Esophagus (tissue), 2 donors: ENCODE data around the gene HDC. TPM values are rescaled to one million over a fixed set of nuclear protein-coding genes. Genes with fewer than 3 reads are reported as not detected.

Source experiments
- H3K27ac ChIP-seq, 2 donors: one replicate each; pipeline ENCODE4 v1.5.1; 2013; ENCODE audit warnings: low read depth in 2 of 2, mild to moderate bottlenecking in 2 of 2, inconsistent platforms in 1 of 2, low read length in 1 of 2, moderate library complexity in 1 of 2
- H3K27me3 ChIP-seq, 2 donors: one replicate each; pipeline ENCODE4 v1.6.1; 2013; ENCODE audit warnings: low read length in 2 of 2, control low read depth in 1 of 2, mild to moderate bottlenecking in 1 of 2; ENCODE audit not compliant: insufficient read depth in 2 of 2, control insufficient read depth in 1 of 2
- H3K36me3 ChIP-seq, 2 donors: one replicate each; pipeline ENCODE4 v1.6.1; 2013; ENCODE audit warnings: low read length in 1 of 2; ENCODE audit not compliant: control insufficient read depth in 2 of 2, insufficient read depth in 2 of 2
- H3K4me1 ChIP-seq, 2 donors: one replicate each; pipeline ENCODE4 v1.6.1; 2013; ENCODE audit warnings: low read length in 1 of 2; ENCODE audit not compliant: control insufficient read depth in 2 of 2, insufficient read depth in 2 of 2
- H3K4me3 ChIP-seq, 2 donors: one replicate each; pipeline ENCODE4 v1.5.1; 2013; ENCODE audit warnings: low read length in 2 of 2, mild to moderate bottlenecking in 2 of 2, low read depth in 1 of 2, moderate library complexity in 1 of 2
- H3K9me3 ChIP-seq, 2 donors: one replicate each; pipeline ENCODE4 v1.6.1; 2013; ENCODE audit warnings: mild to moderate bottlenecking in 2 of 2, low read depth in 1 of 2, low read length in 1 of 2, moderate library complexity in 1 of 2; ENCODE audit not compliant: control insufficient read depth in 2 of 2, insufficient read depth in 1 of 2
- WGBS, 2 donors: extraction: QIAGEN DNeasy Blood & Tissue Kit; methylation state at CpG; one replicate each; pipeline ENCODE4 v1.1.7; 2013; 5-methylcytosine and 5-hydroxymethylcytosine counted together
- polyA plus RNA-seq, 2 donors: library from polyadenylated mRNA; stranded (reverse); fragments of 200-250 nt; gene quantifications; one replicate each; pipeline ENCODE4 v1.2.3, GENCODE V29; 2013
- donor health status: healthy with polysubstance abuse.
- donor health status: Bipolar disorder and iron deficiency.

HDC gene
- polyA plus RNA-seq, 2 donors: 0.08 to 1.5 TPM

GRCh38 chr15:50232791-50233190, 32.7 kb downstream of the HDC start:
- no peak overlapping the region for H3K27ac ChIP-seq
- H3K4me1 ChIP-seq: no peaks in the 10 kb centered on the region
- no peaks in the 10 kb centered on the region for H3K36me3 ChIP-seq
- H3K4me3 ChIP-seq: no peak overlapping the region
- H3K9me3 ChIP-seq: no peaks in the 10 kb centered on the region
- no peaks in the 10 kb centered on the region for H3K27me3 ChIP-seq
- WGBS, 2 donors: 88 to 95% methylated on average over 2 of the region's 2 CpGs

- no peak overlapping the region for H3K4me3 ChIP-seq
- no peaks in the 10 kb centered on the region for H3K4me1 ChIP-seq
- no peak overlapping the region for H3K27ac ChIP-seq
- no peaks in the 10 kb centered on the region for H3K27me3 ChIP-seq
- no peaks in the 10 kb centered on the region for H3K9me3 ChIP-seq
- H3K36me3 ChIP-seq: no peaks in the 10 kb centered on the region
These were observed 33.8 kb downstream of the HDC start for GRCh38 chr15:50231761-50232160.

GRCh38 chr15:50229336-50229735, 36.2 kb downstream of the HDC start:
- Histone ChIP-seq H3K4me3 (no peak overlapping the region), H3K27ac (no peak overlapping the region), H3K27me3 (no peaks in the 10 kb centered on the region), H3K36me3 (no peaks in the 10 kb centered on the region), H3K4me1 (no peaks in the 10 kb centered on the region), H3K9me3 (no peaks in the 10 kb centered on the region)
- 71 to 87% methylated on average over 3 of the region's 3 CpGs for WGBS, 2 donors

GRCh38 chr15:50228866-50229265, 36.7 kb downstream of the HDC start:
- H3K36me3 ChIP-seq: no peaks in the 10 kb centered on the region
- WGBS, 2 donors: 86 to 89% methylated on average over 3 of the region's 3 CpGs
- no peaks in the 10 kb centered on the region for H3K9me3 ChIP-seq
- no peak overlapping the region for H3K27ac ChIP-seq
- no peaks in the 10 kb centered on the region for H3K27me3 ChIP-seq
- no peaks in the 10 kb centered on the region for H3K4me1 ChIP-seq
- no peak overlapping the region for H3K4me3 ChIP-seq

GRCh38 chr15:50227076-50227475, 38.5 kb downstream of the HDC start:
- H3K4me3 ChIP-seq: no peak overlapping the region
- no peaks in the 10 kb centered on the region for H3K36me3 ChIP-seq
- H3K4me1 ChIP-seq: no peaks in the 10 kb centered on the region
- no peaks in the 10 kb centered on the region for H3K27me3 ChIP-seq
- no peaks in the 10 kb centered on the region for H3K9me3 ChIP-seq
- 80 to 83% methylated on average over 5 of the region's 5 CpGs for WGBS, 2 donors
- no peak overlapping the region for H3K27ac ChIP-seq

- 95 to 97% methylated on average over 3 of the region's 3 CpGs for WGBS, 2 donors
- H3K27ac ChIP-seq: no peak overlapping the region
- no peaks in the 10 kb centered on the region for H3K27me3 ChIP-seq
- H3K36me3 ChIP-seq: no peaks in the 10 kb centered on the region
- H3K9me3 ChIP-seq: no peaks in the 10 kb centered on the region
- no peaks in the 10 kb centered on the region for H3K4me1 ChIP-seq
- no peak overlapping the region for H3K4me3 ChIP-seq
These were observed 39.6 kb downstream of the HDC start for GRCh38 chr15:50225938-50226337.

GRCh38 chr15:50225057-50225456, 40.5 kb downstream of the HDC start:
- Histone ChIP-seq H3K27me3 (no peaks in the 10 kb centered on the region), H3K4me3 (no peak overlapping the region), H3K36me3 (no peaks in the 10 kb centered on the region), H3K4me1 (no peaks in the 10 kb centered on the region), H3K27ac (no peak overlapping the region), H3K9me3 (no peaks in the 10 kb centered on the region)
- 90 to 97% methylated on average over 1 of the region's 1 CpG for WGBS, 2 donors

- Histone ChIP-seq H3K4me3 (no peak overlapping the region), H3K27ac (no peak overlapping the region), H3K4me1 (no peaks in the 10 kb centered on the region), H3K9me3 (no peaks in the 10 kb centered on the region), H3K36me3 (no peaks in the 10 kb centered on the region), H3K27me3 (no peaks in the 10 kb centered on the region)
- WGBS, 2 donors: 83 to 85% methylated on average over 5 of the region's 5 CpGs
These were observed 40.9 kb downstream of the HDC start for GRCh38 chr15:50224606-50225005.

GRCh38 chr15:50222181-50222580, 43.3 kb downstream of the HDC start:
- no peaks in the 10 kb centered on the region for H3K36me3 ChIP-seq
- no peaks in the 10 kb centered on the region for H3K27me3 ChIP-seq
- 84 to 88% methylated on average over 2 of the region's 2 CpGs for WGBS, 2 donors
- H3K4me1 ChIP-seq: no peaks in the 10 kb centered on the region
- no peak overlapping the region for H3K4me3 ChIP-seq
- H3K9me3 ChIP-seq: no peaks in the 10 kb centered on the region
- H3K27ac ChIP-seq: no peak overlapping the region

- Histone ChIP-seq H3K27ac (no peak overlapping the region), H3K27me3 (no peaks in the 10 kb centered on the region), H3K4me1 (no peaks in the 10 kb centered on the region), H3K9me3 (no peaks in the 10 kb centered on the region), H3K4me3 (no peak overlapping the region), H3K36me3 (no peaks in the 10 kb centered on the region)
- 76 to 90% methylated on average over 2 of the region's 2 CpGs for WGBS, 2 donors
These were observed 45.7 kb downstream of the HDC start for GRCh38 chr15:50219820-50220219.
